HFF-Myc (cell line): ENCODE results near the gene AKIP1.

Experiments used
- DNase-seq: peaks from one replicate; pipeline ENCODE4 v3.0.0-alpha.2; 2011; ENCODE audit warnings: low read depth; ENCODE audit errors: extremely low read depth
- H3K4me3 ChIP-seq: replicated peaks from 2 replicates; pipeline ENCODE4 v1.5.1; 2011; ENCODE audit warnings: low read depth, mild to moderate bottlenecking, control low read depth, low read length
- TF ChIP-seq, protein P1 (sequence below): IDR thresholded peaks from 2 replicates; pipeline ENCODE4 v1.5.1; 2012; ENCODE audit warnings: mild to moderate bottlenecking, low read depth, low read length, control low read depth; ENCODE audit errors: missing control alignments

The AKIP1 gene

DNA sequence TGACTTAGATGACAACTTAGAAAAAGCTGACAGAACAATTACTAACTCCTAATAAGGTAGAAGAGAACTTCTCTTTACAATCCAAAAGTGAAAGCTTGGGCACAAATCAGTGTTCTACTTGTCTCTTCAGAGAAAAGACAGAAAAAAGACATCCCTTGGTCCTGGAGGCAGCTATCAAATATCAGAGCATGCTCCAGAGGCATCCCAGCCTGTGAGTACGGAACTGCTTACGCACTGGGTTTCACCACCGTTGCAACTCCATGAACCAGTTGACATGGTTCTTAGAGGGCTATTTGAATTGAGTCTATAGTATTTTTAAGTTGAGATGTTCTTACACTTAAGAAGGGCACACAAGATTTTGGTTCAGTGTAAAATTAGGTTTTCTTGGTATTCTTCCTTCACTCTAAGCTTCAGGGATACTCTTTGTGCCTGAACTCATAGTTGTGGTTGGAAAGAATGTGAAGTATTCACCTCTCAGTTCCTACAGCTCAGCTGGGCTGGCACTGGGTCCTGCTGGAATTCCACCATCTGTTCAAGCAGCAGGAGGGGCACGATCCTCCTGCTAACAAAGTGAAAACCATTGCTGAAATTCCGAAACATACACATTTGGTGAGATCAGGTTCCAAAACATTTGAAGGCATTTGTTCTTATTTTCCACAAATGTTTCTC lies 6.3 kb downstream of the AKIP1 start:
- DNase-seq, result peak; percentile 76
- TF ChIP-seq, protein P1, sequence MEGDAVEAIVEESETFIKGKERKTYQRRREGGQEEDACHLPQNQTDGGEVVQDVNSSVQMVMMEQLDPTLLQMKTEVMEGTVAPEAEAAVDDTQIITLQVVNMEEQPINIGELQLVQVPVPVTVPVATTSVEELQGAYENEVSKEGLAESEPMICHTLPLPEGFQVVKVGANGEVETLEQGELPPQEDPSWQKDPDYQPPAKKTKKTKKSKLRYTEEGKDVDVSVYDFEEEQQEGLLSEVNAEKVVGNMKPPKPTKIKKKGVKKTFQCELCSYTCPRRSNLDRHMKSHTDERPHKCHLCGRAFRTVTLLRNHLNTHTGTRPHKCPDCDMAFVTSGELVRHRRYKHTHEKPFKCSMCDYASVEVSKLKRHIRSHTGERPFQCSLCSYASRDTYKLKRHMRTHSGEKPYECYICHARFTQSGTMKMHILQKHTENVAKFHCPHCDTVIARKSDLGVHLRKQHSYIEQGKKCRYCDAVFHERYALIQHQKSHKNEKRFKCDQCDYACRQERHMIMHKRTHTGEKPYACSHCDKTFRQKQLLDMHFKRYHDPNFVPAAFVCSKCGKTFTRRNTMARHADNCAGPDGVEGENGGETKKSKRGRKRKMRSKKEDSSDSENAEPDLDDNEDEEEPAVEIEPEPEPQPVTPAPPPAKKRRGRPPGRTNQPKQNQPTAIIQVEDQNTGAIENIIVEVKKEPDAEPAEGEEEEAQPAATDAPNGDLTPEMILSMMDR, result no peak
- no peak overlapping the region for H3K4me3 ChIP-seq

DNA sequence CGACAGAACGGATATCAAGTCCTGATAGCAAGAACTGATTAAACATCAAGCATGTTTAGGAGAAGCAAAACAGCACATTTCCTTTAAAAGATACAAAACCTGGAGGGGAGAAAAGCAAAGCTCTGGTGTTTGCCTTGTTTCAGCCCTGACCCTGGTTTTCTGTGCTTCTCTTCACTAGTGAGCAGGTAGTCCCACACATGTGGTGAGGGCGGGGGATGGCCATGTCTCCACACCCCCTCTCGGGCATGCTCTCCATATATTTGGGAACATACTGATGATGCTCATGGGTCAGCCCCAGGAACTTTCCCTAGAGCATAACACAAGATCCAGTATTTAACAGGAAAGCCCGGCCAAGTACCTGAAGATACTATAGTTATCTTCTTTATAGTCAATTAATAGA lies 11.7 kb downstream of the AKIP1 start:
- H3K4me3 ChIP-seq, result no peak overlapping the region
- no peak for DNase-seq
- TF ChIP-seq, protein P1, result no peak

- no peak overlapping the region for H3K4me3 ChIP-seq
- TF ChIP-seq, protein P1, result no peak
- DNase-seq, result no peak
These were observed 14.7 kb downstream of the AKIP1 start for GRCh38 chr11:8925711-8926110.

- TF ChIP-seq, protein P1, result no peak
- H3K4me3 ChIP-seq, result no peak overlapping the region
These were observed 15.2 kb downstream of the AKIP1 start for GRCh38 chr11:8926236-8926635.

DNA sequence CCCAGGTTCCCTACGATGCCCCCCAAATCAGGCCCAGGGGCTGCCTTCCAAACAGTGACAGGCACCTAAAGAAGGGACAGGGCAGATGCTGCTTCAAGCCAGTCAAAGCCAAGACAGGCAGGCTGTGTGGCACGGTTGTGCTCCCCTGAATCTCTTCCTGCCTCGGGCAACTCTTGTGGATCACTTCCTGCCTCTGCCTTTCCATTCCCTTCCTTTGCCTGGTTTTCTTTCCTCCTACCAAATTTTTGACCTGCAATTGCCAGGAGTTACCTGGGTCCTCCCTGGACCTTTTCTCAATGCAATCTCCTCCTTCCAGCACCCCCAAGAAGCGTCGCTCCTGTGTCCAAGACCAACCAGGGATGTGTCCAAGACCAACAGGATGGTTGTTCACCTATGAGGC lies 16.2 kb downstream of the AKIP1 start:
- H3K4me3 ChIP-seq, result no peak overlapping the region
- TF ChIP-seq, protein P1, result no peak

More at GRCh38 chr11:8926236-8926635, 15.2 kb downstream of the AKIP1 start:
- DNase-seq, result no peak

DNA sequence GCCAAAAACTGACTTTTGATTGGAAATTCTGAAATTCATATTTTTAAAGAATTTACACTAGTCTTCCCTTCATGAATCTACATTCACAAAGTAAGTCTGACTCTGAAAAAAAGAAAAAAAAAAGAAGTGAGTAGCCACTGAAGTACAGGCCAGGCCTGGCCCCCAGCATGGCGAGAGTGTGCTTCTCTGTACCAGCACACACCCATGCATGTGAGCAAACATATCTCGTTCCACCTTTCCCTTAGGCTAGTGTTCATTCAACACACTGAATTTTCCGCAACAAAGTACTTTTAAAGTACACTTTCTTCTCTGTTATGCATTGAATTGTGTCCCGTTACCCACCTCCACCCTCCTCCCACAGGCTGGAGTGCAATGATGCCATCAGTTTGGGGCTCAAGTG lies 17.2 kb downstream of the AKIP1 start:
- DNase-seq, result no peak
- no peak overlapping the region for H3K4me3 ChIP-seq
- TF ChIP-seq, protein P1, result no peak

More for the DNA sequence above, 16.2 kb downstream of the AKIP1 start:
- no peak for DNase-seq

DNA sequence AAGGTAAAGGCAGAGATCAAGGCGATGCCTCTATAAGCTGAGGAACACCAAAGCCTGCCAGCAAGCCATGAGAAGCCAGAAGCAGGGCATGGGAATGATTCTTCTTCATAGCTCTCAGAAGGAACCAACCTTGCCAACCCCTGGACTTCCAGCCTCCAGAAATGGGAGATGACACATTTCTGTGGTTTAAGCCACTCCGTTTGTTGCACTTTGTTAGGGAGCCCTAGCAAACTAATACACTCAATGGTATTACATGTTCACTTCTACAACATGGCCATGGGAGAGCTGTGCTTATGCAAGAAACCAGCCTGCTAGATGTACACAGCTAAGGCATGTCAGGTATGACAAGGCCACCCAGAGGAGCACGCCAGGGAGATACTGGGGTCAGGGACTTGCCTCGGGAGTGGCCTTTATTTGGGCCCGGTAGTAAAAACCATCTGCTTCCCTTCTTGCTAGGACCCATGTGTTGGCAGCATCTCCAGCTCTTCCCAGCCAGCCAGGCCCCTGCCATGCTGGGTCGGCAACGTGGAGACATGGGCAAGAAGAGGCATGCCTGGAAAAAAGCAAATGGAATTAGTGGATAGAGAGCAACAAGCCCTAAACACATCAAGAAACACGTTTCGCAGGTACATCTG lies 18.1 kb downstream of the AKIP1 start:
- TF ChIP-seq, protein P1, result no peak
- H3K4me3 ChIP-seq, result no peak overlapping the region
- no peak for DNase-seq
